GM19452 (cell line): ENCODE results near the gene ABCE1.

Experiments
- ATAC-seq: cut with Tn5 transposase; IDR thresholded peaks from one replicate; pipeline ENCODE4 v1.9.1; 2021; ENCODE audit not compliant: unreplicated experiment

Gene ABCE1

GRCh38 chr4:145097821-145098674 lies at the start of gene ABCE1, which contains the start of gene ANAPC10:
Gene ABCE1, plus strand, starts transcription at chr4:145098311. Its CDS starts 6,102 bp downstream, at chr4:145104413.
Gene ANAPC10, minus strand, starts transcription at chr4:145098196. Its CDS starts 2,097 bp downstream, at chr4:145096099.
- ATAC-seq, result peak; percentile 86

GRCh38 chr4:145048817-145049216 lies 49.3 kb upstream of the ABCE1 start:
- no peak for ATAC-seq

- no peak for ATAC-seq
Observed at GRCh38 chr4:145049241-145049640, 48.9 kb upstream of the ABCE1 start.

GRCh38 chr4:145055533-145056257 lies 42.4 kb upstream of the ABCE1 start:
- ATAC-seq, result no peak

- no peak for ATAC-seq
Observed at GRCh38 chr4:145056325-145057130, 41.6 kb upstream of the ABCE1 start.

- ATAC-seq, result no peak
Observed at GRCh38 chr4:145058256-145058655, 39.9 kb upstream of the ABCE1 start.

- no peak for ATAC-seq
Observed at GRCh38 chr4:145061318-145061920, 36.7 kb upstream of the ABCE1 start.

- no peak for ATAC-seq
Observed at GRCh38 chr4:145066063-145066501, 32.0 kb upstream of the ABCE1 start.

GRCh38 chr4:145069361-145069760 lies 28.8 kb upstream of the ABCE1 start:
- no peak for ATAC-seq

GRCh38 chr4:145071560-145071959 lies 26.6 kb upstream of the ABCE1 start:
- no peak for ATAC-seq

- ATAC-seq, result no peak
Observed at GRCh38 chr4:145075742-145076468, 22.2 kb upstream of the ABCE1 start.

- ATAC-seq, result no peak
Observed at GRCh38 chr4:145076469-145076855, 21.6 kb upstream of the ABCE1 start.

GRCh38 chr4:145081756-145082155 lies 16.4 kb upstream of the ABCE1 start:
- no peak for ATAC-seq

GRCh38 chr4:145083891-145084605 lies 14.1 kb upstream of the ABCE1 start:
- ATAC-seq, result no peak

- no peak for ATAC-seq
Observed at GRCh38 chr4:145090380-145090779, 7.7 kb upstream of the ABCE1 start.

GRCh38 chr4:145093638-145094037 lies 4.5 kb upstream of the ABCE1 start:
- no peak for ATAC-seq

- ATAC-seq, result peak; percentile 2
Observed at GRCh38 chr4:145097331-145097820, 735 bp upstream of the ABCE1 start.

GRCh38 chr4:145098675-145099037 lies 545 bp downstream of the ABCE1 start:
- peak; percentile 18 for ATAC-seq

GRCh38 chr4:145099653-145100052 lies 1.5 kb downstream of the ABCE1 start:
- ATAC-seq, result no peak
